Tibial nerve (tissue), 4 donors: ENCODE data around the gene AK8. TPM values are rescaled to one million over a fixed set of nuclear protein-coding genes. Genes with fewer than 3 reads are reported as not detected.

Source experiments
- DNase-seq, 2 donors: peaks; one replicate each; pipeline ENCODE4 v3.0.0-alpha.2; 2019; ENCODE audit warnings: low spot score in 2 of 2
- H3K27ac ChIP-seq, 4 donors: fragments of 200-600 bp; sonication (generic) in 3 of 4; one replicate each; pipeline ENCODE4 v1.5.1; 2017 to 2019; ENCODE audit warnings: mild to moderate bottlenecking in 1 of 4
- H3K27me3 ChIP-seq, 2 donors: fragments of 200-600 bp; sonication (generic) in 1 of 2; one replicate each; pipeline versions ENCODE4 v1.5.1 to v1.6.0; 2017 to 2019
- H3K36me3 ChIP-seq, 3 donors: fragments of 200-600 bp; sonication (generic); one replicate each; pipeline ENCODE4 v1.5.1; 2018 to 2019
- H3K4me1 ChIP-seq, 4 donors: fragments of 200-600 bp; sonication (generic) in 3 of 4; one replicate each; pipeline ENCODE4 v1.5.1; 2017 to 2019
- H3K4me3 ChIP-seq, 4 donors: fragments of 200-600 bp; sonication (generic) in 3 of 4; one replicate each; pipeline ENCODE4 v1.5.1; 2017 to 2019; ENCODE audit warnings: mild to moderate bottlenecking in 1 of 4, moderate library complexity in 1 of 4
- H3K9me3 ChIP-seq, 4 donors: fragments of 200-600 bp; sonication (generic) in 3 of 4; one replicate each; pipeline ENCODE4 v1.5.1; 2017 to 2019
- CTCF ChIP-seq, 5 experiments: fragments of 200-600 bp in 3 of 5; fragments of 450-650 bp in 2 of 5; sonication (generic) in 3 of 5; IDR thresholded peaks; one replicate each; pipeline ENCODE4 v1.5.1; 2016 to 2019; ENCODE audit warnings: antibody characterized with exemption in 5 of 5, mild to moderate bottlenecking in 3 of 5, moderate library complexity in 2 of 5
- EP300 ChIP-seq, 2 donors: sonication (generic); formaldehyde crosslinking; IDR thresholded peaks; one replicate each; pipeline ENCODE4 v1.6.1; 2017; ENCODE audit warnings: antibody characterized with exemption in 2 of 2, mild to moderate bottlenecking in 1 of 2
- POLR2A ChIP-seq, 2 donors: fragments of 450-650 bp; IDR thresholded peaks; one replicate each; pipeline ENCODE4 v1.6.1; 2017; ENCODE audit warnings: antibody characterized with exemption in 2 of 2, mild to moderate bottlenecking in 2 of 2, moderate library complexity in 2 of 2
- WGBS, 2 donors: methylation state at CpG; one replicate each; pipeline ENCODE4 v1.1.5; 2018; 5-methylcytosine and 5-hydroxymethylcytosine counted together
- total RNA-seq, 4 donors: library from RNA; depleted of rRNA; stranded (reverse); fragments of >200 nt; gene quantifications; one replicate each; pipeline ENCODE4 v1.1.0, GENCODE V29; 2016

AK8 gene
- total RNA-seq, 4 donors from 2014 or later: 0.30 to 4.3 (median 1.7) TPM

DNA sequence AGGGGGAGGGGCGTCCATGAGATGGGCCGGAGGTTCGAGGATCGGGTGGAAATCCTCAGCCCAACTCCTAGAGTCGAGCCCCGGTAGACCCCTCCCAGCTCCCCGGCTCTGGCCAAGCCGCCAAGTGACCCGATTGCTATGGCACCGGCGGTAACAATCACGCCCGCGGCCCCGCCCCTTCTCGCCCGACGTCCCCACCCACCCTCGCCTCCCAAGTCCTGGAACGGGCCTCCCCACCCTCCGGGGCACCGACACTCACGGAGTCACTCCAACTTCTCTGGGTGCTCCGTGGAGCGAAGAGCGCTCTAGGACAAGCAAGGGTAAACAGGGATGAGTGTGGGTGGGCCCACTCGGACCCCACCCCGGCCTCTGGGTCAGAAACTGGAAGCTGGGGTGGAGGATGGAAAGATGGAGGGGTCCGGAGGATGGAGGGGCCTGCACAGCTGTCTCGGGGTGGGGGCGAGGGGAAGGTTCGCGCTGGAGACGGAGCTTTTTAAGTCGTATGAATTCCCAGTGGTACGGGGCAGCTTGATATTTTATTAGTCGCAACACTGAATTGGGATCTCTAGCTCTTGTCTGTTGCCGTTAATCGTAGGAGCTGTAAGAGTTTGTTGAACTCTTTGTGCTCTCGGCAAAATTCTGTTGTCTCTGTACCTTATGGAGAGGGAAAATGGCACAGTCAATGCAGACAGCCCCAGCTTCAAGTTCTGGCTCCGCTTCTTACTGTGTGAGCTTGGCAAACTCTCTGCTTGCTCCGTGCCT, 792 bp upstream of the AK8 start, which contains the start of gene SPACA9:
TSS of gene SPACA9 (plus strand) at position 204 of the 762 bp plus-strand sequence. CDS start 5,050 bp downstream, outside the sequence.
- DNase-seq: peak; percentile 45 to 59
- TF ChIP-seq POLR2A (IDR thresholded peaks at IDR 0.05) (no peak), EP300 (IDR thresholded peaks at IDR 0.05) (no peak), CTCF (IDR thresholded peaks at IDR 0.05) (no peak)
- peak within 1 kb of the TSS; percentile 76 to 93 (median 86) for H3K27ac ChIP-seq
- H3K9me3 ChIP-seq: no peaks in the 10 kb centered on the region
- no peaks in the 10 kb centered on the region for H3K27me3 ChIP-seq
- peaks cover 0 to 18% (median 0%) of the 10 kb centered on the region in 3 donors for H3K36me3 ChIP-seq
- H3K4me3 ChIP-seq: peak within 1 kb of the TSS; percentile 77 to 95 (median 92)
- H3K4me1 ChIP-seq: peaks cover 0 to 26% (median 3%) of the 10 kb centered on the region in 4 donors
- WGBS, 2 donors: 8 to 13% methylated on average over 31 to 36 of the region's 42 CpGs

DNA sequence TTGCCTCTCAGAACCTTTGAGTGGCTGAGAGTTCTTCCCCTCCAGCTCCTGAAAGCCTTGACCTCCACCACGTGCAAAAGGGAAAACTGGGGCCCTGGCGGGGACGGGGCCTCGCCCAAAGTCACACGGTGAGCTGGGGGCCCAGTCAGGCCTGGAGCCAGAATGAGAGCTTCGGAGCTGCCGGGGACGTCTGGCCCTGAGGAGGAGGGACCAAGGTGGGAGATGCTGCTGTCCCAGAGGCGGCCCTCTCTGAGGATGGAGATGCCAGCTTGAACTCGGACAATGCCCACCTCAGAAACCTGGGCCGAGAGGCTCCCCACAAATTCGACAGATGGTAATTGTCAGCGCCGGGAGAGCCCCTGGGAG, 643 bp downstream of the AK8 start:
- 47 to 48% methylated on average over 14 of the region's 14 CpGs for WGBS, 2 donors
- Histone ChIP-seq H3K36me3 (peaks cover 0 to 10% (median 0%) of the 10 kb centered on the region in 3 donors), H3K4me3 (peak overlapping the region in 3 of 4 donors; percentile 77 to 95 (median 90)), H3K27me3 (no peaks in the 10 kb centered on the region), H3K27ac (peak overlapping the region in 3 of 4 donors; percentile 80 to 93 (median 92)), H3K4me1 (peaks cover 0 to 26% (median 3%) of the 10 kb centered on the region in 4 donors), H3K9me3 (no peaks in the 10 kb centered on the region)
- no peak for DNase-seq
- TF ChIP-seq CTCF (IDR thresholded peaks at IDR 0.05) (no peak), POLR2A (IDR thresholded peaks at IDR 0.05) (no peak), EP300 (IDR thresholded peaks at IDR 0.05) (no peak)

DNA sequence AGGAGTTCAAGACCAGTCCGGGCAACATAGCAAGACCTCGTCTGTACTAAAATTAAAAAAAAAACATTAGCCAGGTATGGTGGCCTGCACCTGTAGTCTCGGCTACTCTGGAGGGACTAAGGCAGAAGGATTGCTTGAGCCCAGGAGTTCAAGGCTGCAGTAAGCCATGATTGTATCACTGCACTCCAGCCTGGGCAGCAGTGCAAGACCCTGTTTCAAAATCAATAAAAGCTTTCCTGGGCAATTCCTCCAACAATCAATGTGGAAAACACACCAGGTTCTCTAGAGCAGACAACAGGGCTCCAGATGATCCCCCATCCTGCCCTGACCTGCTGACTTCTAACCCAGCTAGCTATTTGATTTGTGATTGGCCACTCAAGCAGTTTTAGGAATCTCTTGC, 1.2 kb downstream of the AK8 start:
- WGBS, 2 donors: 85 to 87% methylated on average over 3 of the region's 3 CpGs
- no peak for TF ChIP-seq CTCF (IDR thresholded peaks at IDR 0.05)
- no peak for TF ChIP-seq POLR2A (IDR thresholded peaks at IDR 0.05)
- no peak for TF ChIP-seq EP300 (IDR thresholded peaks at IDR 0.05)
- peaks cover 0 to 27% (median 3%) of the 10 kb centered on the region in 4 donors for H3K4me1 ChIP-seq
- H3K27me3 ChIP-seq: no peaks in the 10 kb centered on the region
- H3K36me3 ChIP-seq: peaks cover 0 to 7% (median 0%) of the 10 kb centered on the region in 3 donors
- H3K9me3 ChIP-seq: no peaks in the 10 kb centered on the region
- no peak overlapping the region for H3K4me3 ChIP-seq
- DNase-seq: no peak
- H3K27ac ChIP-seq: no peak overlapping the region

DNA sequence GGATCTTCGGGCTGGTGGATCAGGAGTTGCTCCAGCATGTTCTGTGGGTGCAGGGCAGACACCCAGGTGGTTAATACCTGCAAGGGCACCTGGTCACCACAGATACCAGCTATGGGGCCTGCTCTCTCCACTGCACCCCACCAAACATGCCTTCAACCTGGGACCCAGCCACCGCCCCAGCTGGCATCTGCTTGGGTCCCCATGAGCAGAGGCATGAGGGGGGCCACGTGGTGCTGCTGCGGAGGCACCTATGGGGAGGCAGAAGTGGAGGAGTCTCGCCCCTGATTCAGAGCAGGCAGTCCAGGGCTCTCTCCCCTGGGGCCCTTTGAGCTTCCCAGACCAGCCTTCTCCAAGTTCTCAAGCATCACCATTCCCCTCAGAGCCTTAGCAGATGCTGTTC, 2.9 kb downstream of the AK8 start:
- peaks cover 0 to 34% (median 3%) of the 10 kb centered on the region in 4 donors for H3K4me1 ChIP-seq
- no peaks in the 10 kb centered on the region for H3K27me3 ChIP-seq
- H3K9me3 ChIP-seq: no peaks in the 10 kb centered on the region
- WGBS, 2 donors: 85% methylated on average over 5 of the region's 5 CpGs
- no peak overlapping the region for H3K4me3 ChIP-seq
- no peaks in the 10 kb centered on the region for H3K36me3 ChIP-seq
- no peak overlapping the region for H3K27ac ChIP-seq
- TF ChIP-seq CTCF (IDR thresholded peaks at IDR 0.05): no peak
- TF ChIP-seq POLR2A (IDR thresholded peaks at IDR 0.05): no peak
- TF ChIP-seq EP300 (IDR thresholded peaks at IDR 0.05): no peak
- DNase-seq: no peak

DNA sequence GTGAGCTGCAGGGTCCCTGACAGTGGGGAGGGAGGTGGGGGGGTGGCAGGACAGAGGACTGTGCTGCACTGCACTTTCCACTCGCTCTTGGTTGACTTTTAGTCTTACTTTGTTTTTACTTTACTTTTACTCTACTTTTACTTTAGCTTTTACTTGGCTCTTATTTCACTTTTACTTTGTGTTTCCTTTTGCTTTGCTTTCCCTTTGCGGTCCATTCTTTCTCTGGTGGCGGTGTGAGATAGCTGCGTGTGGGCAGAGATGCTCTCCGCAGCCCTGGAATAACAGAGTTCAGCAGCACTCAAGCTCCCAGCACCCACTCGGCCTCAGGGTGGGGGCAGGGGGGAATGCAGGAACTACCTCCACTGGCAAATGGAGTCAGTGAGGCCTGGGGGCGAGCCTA, 4.7 kb downstream of the AK8 start:
- H3K4me1 ChIP-seq: peaks cover 0 to 20% (median 3%) of the 10 kb centered on the region in 4 donors
- H3K9me3 ChIP-seq: no peaks in the 10 kb centered on the region
- DNase-seq: no peak
- no peak overlapping the region for H3K27ac ChIP-seq
- no peaks in the 10 kb centered on the region for H3K36me3 ChIP-seq
- no peaks in the 10 kb centered on the region for H3K27me3 ChIP-seq
- no peak overlapping the region for H3K4me3 ChIP-seq
- WGBS, 2 donors: 64 to 75% methylated on average over 7 of the region's 7 CpGs
- TF ChIP-seq EP300 (IDR thresholded peaks at IDR 0.05) (no peak), POLR2A (IDR thresholded peaks at IDR 0.05) (no peak), CTCF (IDR thresholded peaks at IDR 0.05) (no peak)
